ENCODE results near the gene MGAT2.

MGAT2 gene

DNA sequence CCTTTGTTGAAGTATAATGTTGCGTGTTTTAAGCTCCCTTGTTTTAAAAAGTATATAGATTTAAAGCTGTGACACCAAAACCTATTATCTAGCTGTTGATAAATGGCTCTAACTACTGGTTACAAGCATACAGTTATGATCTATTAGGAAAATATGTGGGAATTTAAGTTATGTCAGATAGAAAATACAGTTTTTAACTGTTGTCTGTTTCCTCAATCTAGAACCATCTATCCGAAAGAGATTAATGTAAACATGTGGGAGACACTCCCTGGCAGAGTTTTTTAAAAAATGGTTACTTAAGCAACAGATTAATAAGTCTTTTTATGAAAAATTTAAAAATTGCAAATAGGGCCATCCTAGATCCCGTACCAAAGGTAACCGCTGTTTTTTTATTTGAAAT is 8.3 kb upstream of the MGAT2 start:
- no peak overlapping the region for H3K4me2 ChIP-seq
- no peaks in the 10 kb centered on the region for H4K20me1 ChIP-seq (ENCODE audit: insufficient read depth)
- TF ChIP-seq, protein P1, sequence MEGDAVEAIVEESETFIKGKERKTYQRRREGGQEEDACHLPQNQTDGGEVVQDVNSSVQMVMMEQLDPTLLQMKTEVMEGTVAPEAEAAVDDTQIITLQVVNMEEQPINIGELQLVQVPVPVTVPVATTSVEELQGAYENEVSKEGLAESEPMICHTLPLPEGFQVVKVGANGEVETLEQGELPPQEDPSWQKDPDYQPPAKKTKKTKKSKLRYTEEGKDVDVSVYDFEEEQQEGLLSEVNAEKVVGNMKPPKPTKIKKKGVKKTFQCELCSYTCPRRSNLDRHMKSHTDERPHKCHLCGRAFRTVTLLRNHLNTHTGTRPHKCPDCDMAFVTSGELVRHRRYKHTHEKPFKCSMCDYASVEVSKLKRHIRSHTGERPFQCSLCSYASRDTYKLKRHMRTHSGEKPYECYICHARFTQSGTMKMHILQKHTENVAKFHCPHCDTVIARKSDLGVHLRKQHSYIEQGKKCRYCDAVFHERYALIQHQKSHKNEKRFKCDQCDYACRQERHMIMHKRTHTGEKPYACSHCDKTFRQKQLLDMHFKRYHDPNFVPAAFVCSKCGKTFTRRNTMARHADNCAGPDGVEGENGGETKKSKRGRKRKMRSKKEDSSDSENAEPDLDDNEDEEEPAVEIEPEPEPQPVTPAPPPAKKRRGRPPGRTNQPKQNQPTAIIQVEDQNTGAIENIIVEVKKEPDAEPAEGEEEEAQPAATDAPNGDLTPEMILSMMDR (conservative IDR thresholded peaks at IDR 0.05; ENCODE audit: low read depth, low read length) = no peak

DNA sequence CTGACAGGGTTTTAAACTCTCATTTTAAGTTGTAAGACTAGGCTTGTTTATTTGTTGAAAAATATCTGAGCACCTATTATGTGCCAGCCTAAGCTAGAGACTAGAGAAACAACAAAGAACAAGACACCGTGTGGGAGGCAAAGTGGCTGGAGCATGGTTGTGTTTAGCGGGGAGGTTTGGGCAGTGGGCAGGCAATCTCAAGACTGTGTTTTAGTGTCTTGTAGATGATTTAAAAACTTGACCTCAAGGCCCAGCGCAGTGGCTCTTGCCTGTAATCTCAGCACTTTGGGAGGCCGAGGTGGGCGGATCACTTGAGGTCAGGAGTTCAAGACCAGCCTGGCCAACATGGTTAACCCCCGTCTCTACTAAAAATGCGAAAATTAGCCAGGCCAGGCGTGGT is 7.9 kb upstream of the MGAT2 start:
- no peak overlapping the region for H3K4me3 ChIP-seq (IDR thresholded peaks at IDR 0.05; ENCODE audit: insufficient read depth, low read depth, low read length)
- peaks cover 13% of the 10 kb centered on the region; the same call in 1 of the 2 replicates for H3K79me2 ChIP-seq (ENCODE audit: insufficient read depth, low read depth)
- no peak overlapping the region for H3K9ac ChIP-seq
- H3K4me1 ChIP-seq (ENCODE audit: low read depth, poor library complexity, severe bottlenecking) = no peaks in the 10 kb centered on the region
- no peak overlapping the region for H3K27ac ChIP-seq
- no peak overlapping the region for H3K4me2 ChIP-seq
- no peaks in the 10 kb centered on the region for H4K20me1 ChIP-seq (ENCODE audit: insufficient read depth)
- H3K27me3 ChIP-seq (ENCODE audit: insufficient read depth, low read depth) = no peaks in the 10 kb centered on the region
- H2AFZ ChIP-seq (ENCODE audit: low read depth) = no peak overlapping the region
- H3K36me3 ChIP-seq (ENCODE audit: insufficient read depth) = no peaks in the 10 kb centered on the region; the same call in 1 of the 2 replicates
- TF ChIP-seq, protein P1 (conservative IDR thresholded peaks at IDR 0.05; ENCODE audit: low read depth, low read length) = no peak

More for the DNA sequence above, 8.3 kb upstream of the MGAT2 start:
- no peaks in the 10 kb centered on the region for H3K36me3 ChIP-seq (ENCODE audit: insufficient read depth)
- H3K9ac ChIP-seq = no peak overlapping the region
- H3K79me2 ChIP-seq (ENCODE audit: insufficient read depth, low read depth) = peaks cover 8% of the 10 kb centered on the region; the same call in 1 of the 2 replicates
- H3K27me3 ChIP-seq (ENCODE audit: insufficient read depth, low read depth) = no peaks in the 10 kb centered on the region
- H2AFZ ChIP-seq (ENCODE audit: low read depth) = no peak overlapping the region
- H3K4me3 ChIP-seq (IDR thresholded peaks at IDR 0.05; ENCODE audit: insufficient read depth, low read depth, low read length) = no peak overlapping the region
- no peaks in the 10 kb centered on the region for H3K4me1 ChIP-seq (ENCODE audit: low read depth, poor library complexity, severe bottlenecking)
- H3K27ac ChIP-seq = no peak overlapping the region

DNA sequence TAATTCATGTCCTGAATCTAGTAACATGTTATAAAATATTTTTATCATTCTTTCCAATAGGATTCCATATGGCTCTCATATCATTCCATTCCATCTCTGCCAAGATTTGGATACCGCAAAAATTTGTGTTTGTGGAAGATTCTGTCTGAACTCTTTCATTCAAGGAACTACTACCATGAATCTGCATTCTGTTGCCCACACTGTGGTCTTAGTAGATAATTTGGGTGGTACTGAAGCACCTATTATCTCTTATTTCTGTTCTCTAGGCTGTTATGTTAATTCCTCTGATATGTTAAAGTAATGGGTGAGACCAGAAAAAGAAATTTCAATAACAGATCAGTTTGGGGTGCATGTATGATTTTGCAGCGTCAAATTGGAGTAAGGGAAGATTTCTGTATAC is 6.4 kb upstream of the MGAT2 start:
- Histone ChIP-seq H2AFZ (ENCODE audit: low read depth) (no peak overlapping the region), H3K9ac (no peak overlapping the region), H3K27me3 (ENCODE audit: insufficient read depth, low read depth) (no peaks in the 10 kb centered on the region), H3K79me2 (ENCODE audit: insufficient read depth, low read depth) (peaks cover 28% of the 10 kb centered on the region), H3K4me2 (no peak overlapping the region), H4K20me1 (ENCODE audit: insufficient read depth) (no peaks in the 10 kb centered on the region), H3K4me3 (IDR thresholded peaks at IDR 0.05; ENCODE audit: insufficient read depth, low read depth, low read length) (no peak overlapping the region), H3K4me1 (ENCODE audit: low read depth, poor library complexity, severe bottlenecking) (peaks cover 13% of the 10 kb centered on the region), H3K36me3 (ENCODE audit: insufficient read depth) (peaks cover 7% of the 10 kb centered on the region; the same call in 1 of the 2 replicates), H3K27ac (no peak overlapping the region)
- TF ChIP-seq, protein P1 (conservative IDR thresholded peaks at IDR 0.05; ENCODE audit: low read depth, low read length) = no peak

DNA sequence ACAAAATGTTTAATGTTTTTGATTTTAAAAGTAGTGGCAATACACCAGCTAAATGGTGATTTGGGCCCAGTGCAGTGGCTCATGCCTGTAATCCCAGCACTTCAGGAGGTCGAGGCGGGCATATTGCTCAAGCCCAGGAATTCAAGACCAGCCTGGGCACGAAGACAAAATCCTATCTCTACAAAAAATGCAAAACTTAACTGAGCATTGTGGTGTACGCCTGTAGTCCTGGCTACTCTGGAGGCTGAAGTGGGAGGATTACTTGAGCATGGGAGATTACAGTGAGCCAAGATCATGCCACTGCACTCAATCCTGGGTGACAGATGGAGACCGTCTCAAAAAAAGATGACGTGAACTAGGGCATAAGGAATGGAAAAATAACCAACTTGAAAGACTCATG is 4.8 kb upstream of the MGAT2 start:
- Histone ChIP-seq H3K4me1 (ENCODE audit: low read depth, poor library complexity, severe bottlenecking) (peaks cover 13% of the 10 kb centered on the region), H2AFZ (ENCODE audit: low read depth) (no peak overlapping the region), H3K4me3 (IDR thresholded peaks at IDR 0.05; ENCODE audit: insufficient read depth, low read depth, low read length) (no peak overlapping the region), H3K79me2 (ENCODE audit: insufficient read depth, low read depth) (peaks cover 42% of the 10 kb centered on the region), H3K4me2 (no peak overlapping the region), H3K9ac (no peak overlapping the region), H3K27me3 (ENCODE audit: insufficient read depth, low read depth) (no peaks in the 10 kb centered on the region), H4K20me1 (ENCODE audit: insufficient read depth) (no peaks in the 10 kb centered on the region), H3K36me3 (ENCODE audit: insufficient read depth) (peaks cover 7% of the 10 kb centered on the region; the same call in 1 of the 2 replicates), H3K27ac (no peak overlapping the region)
- TF ChIP-seq, protein P1 (conservative IDR thresholded peaks at IDR 0.05; ENCODE audit: low read depth, low read length) = no peak
